Mucosa of descending colon (tissue), 3 donors: ENCODE measurements around the gene MTHFSD. TPM values are rescaled to one million over a fixed set of nuclear protein-coding genes. Genes with fewer than 3 reads are reported as not detected.

Experiments used
- ATAC-seq: fragments of 200-7000 bp; cut with Tn5 transposase; one replicate; pipeline ENCODE4 v1.9.1; 2020; ENCODE audit warnings: mild to moderate bottlenecking, moderate library complexity
- DNase-seq, 3 donors: peaks; one replicate each; pipeline ENCODE4 v3.0.0-alpha.2; 2020
- H3K36me3 ChIP-seq: fragments of 200-600 bp; one replicate; pipeline ENCODE4 v1.8.0; 2021; ENCODE audit warnings: low read depth, mild to moderate bottlenecking
- H3K4me1 ChIP-seq: fragments of 200-600 bp; one replicate; pipeline ENCODE4 v1.8.0; 2021; ENCODE audit warnings: low read depth, mild to moderate bottlenecking
- H3K4me3 ChIP-seq: fragments of 200-600 bp; one replicate; pipeline ENCODE4 v1.8.0; 2021; ENCODE audit warnings: mild to moderate bottlenecking
- H3K9me3 ChIP-seq: fragments of 200-600 bp; one replicate; pipeline ENCODE4 v1.8.0; 2021; ENCODE audit warnings: mild to moderate bottlenecking
- CTCF ChIP-seq: fragments of 200-600 bp; IDR thresholded peaks from one replicate; pipeline ENCODE4 v1.8.0; 2022; ENCODE audit warnings: antibody characterized with exemption, mild to moderate bottlenecking
- intact Hi-C, 2 donors: fragments of 100-400 bp; cut with DNase I in 1 of 2; cut with micrococcal nuclease in 1 of 2; formaldehyde crosslinking; loops; one replicate each; pipeline versions ENCODE4 v1.11.0 to v1.11.1; 2022; cut with DNase I, micrococcal nuclease
- long read RNA-seq, 2 donors: library from polyadenylated mRNA; unstranded; transcript quantifications; one replicate each; pipeline ENCODE4 v2.0.0, GENCODE V29; 2019 to 2021
- total RNA-seq, 3 donors: library from RNA; stranded (reverse); fragmentation: NEBNext Ultra II Directional in 2 of 3; extraction: Animal tissue kit (Norgen Biotek cat#: 25700) in 2 of 3; gene quantifications; one replicate each; pipeline versions ENCODE4 v1.2.1 to v1.2.4, GENCODE V29; 2021 to 2023
- donor health status: DM: no; HTN: no; CAD: no; lungs with moderate emphysema.
- donor health status: DM: no; HTN: no; CAD: no.
- donor health status: DM: no; HTN: yes; CAD: no.

MTHFSD gene, protein sequence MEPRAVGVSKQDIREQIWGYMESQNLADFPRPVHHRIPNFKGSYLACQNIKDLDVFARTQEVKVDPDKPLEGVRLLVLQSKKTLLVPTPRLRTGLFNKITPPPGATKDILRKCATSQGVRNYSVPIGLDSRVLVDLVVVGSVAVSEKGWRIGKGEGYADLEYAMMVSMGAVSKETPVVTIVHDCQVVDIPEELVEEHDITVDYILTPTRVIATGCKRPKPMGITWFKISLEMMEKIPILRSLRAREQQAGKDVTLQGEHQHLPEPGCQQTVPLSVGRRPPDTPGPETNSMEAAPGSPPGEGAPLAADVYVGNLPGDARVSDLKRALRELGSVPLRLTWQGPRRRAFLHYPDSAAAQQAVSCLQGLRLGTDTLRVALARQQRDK
- total RNA-seq, result 10 to 100 TPM; 22.6 to 30.4 (median 25.5) TPM
- long read RNA-seq, donor 1, partial matches to known transcripts, result 2 of 11 reads
- long read RNA-seq, donor 1, other reads (novel, unspliced or antisense), result 3 of 11 reads
- long read RNA-seq, donor 2, partial matches to known transcripts, result 4 of 10 reads
- long read RNA-seq, donor 2, other reads (novel, unspliced or antisense), result 3 of 10 reads

- Histone ChIP-seq H3K9me3 (no peaks in the 10 kb centered on the region), H3K4me3 (peak within 1 kb of the TSS; percentile 80), H3K36me3 (no peaks in the 10 kb centered on the region), H3K4me1 (peaks cover 4% of the 10 kb centered on the region)
- intact Hi-C loops, result no loop called here
- no peak for TF ChIP-seq CTCF
- ATAC-seq, result peak; percentile 99
- peak; percentile 94 to 98 (median 94) for DNase-seq
Observed at GRCh38 chr16:86554917-86555703, at the start of gene MTHFSD. MTHFSD (minus strand) TSS chr16:86555235; CDS start chr16:86555184, 51 bp downstream.

GRCh38 chr16:86604436-86605193, 49.6 kb upstream of the MTHFSD start:
- TF ChIP-seq CTCF, result no peak
- no peak overlapping the region for H3K4me3 ChIP-seq
- no peaks in the 10 kb centered on the region for H3K36me3 ChIP-seq
- ATAC-seq (no peak), DNase-seq (no peak)
- intact Hi-C loops, result no loop called here
- no peaks in the 10 kb centered on the region for H3K4me1 ChIP-seq
- H3K9me3 ChIP-seq, result no peaks in the 10 kb centered on the region

DNA sequence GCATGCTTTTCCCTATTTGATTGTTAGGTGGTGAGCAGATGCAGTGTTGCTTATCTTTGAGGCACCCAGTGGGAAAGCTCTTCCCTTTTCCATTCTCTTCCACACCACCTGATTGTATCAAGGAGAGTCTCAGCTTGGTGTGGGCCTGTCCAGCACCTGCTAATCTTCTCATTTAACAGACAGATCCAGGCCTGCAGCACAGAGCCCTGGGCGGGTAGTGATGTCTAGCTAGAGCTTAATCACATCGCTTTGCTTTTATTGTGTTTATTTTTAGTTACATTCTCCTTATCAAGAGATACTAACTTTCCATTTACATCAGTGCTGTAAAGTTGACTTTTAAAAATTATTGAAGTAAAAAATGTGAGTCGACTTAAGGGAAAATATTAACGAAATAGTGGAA, 47.5 kb upstream of the MTHFSD start:
- DNase-seq (no peak), ATAC-seq (no peak)
- intact Hi-C loops, result no loop called here
- no peak for TF ChIP-seq CTCF
- no peaks in the 10 kb centered on the region for H3K36me3 ChIP-seq
- no peaks in the 10 kb centered on the region for H3K4me1 ChIP-seq
- no peak overlapping the region for H3K4me3 ChIP-seq
- H3K9me3 ChIP-seq, result no peaks in the 10 kb centered on the region

DNA sequence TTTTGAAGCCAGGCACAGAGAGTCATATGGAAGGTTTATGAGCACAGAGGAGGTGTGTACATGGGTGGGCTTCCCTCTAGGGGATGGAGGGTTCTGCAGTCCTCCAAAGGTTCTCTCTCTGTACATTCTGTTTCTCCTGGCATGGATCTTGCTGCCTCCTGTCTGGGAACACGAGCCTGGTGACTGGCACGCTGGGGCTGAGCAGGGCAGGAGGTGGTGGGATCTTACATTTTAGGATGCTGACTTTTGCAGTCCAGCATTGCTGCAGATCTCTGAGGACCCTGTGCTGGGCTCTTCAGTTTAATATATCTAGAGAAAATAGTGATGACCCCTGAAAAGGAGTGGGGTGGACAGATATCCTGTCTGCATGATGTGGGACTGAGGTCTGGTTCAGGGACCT, 46.3 kb upstream of the MTHFSD start:
- H3K4me1 ChIP-seq, result no peaks in the 10 kb centered on the region
- ATAC-seq (no peak), DNase-seq (no peak)
- no peaks in the 10 kb centered on the region for H3K9me3 ChIP-seq
- no peaks in the 10 kb centered on the region for H3K36me3 ChIP-seq
- intact Hi-C loops, result no loop called here
- H3K4me3 ChIP-seq, result no peak overlapping the region
- no peak for TF ChIP-seq CTCF
